GM12878 (cell line): ENCODE measurements around the gene GPATCH3. TPM values are rescaled to one million over a fixed set of nuclear protein-coding genes. Genes with fewer than 3 reads are reported as not detected.

ENCODE experiments used
- ATAC-seq: fragments of 200-7000 bp; cut with Tn5 transposase; 3 replicates; pipeline ENCODE4 v1.9.1; 2020; ENCODE audit warnings: mild to moderate bottlenecking, moderate library complexity
- BruUV-seq: library from RNA; stranded (reverse); fragments of 400-500 nt; replicated peaks from 2 replicates; lab custom pipeline; 2021; lab: Mats Ljungman, UMichigan
- CTCF ChIA-PET: fragments of 300-600 bp; sonication (Branson Sonifier 250); formaldehyde crosslinking; extraction: SDS; loops from one replicate; lab custom pipeline; 2021; ENCODE audit warnings: inconsistent platforms; lab: Yijun Ruan, JAX
- POLR2A ChIA-PET: fragments of 350-600 bp; formaldehyde crosslinking; extraction: SDS; loops from one replicate; lab custom pipeline; 2021; ENCODE audit warnings: inconsistent platforms; lab: Charles Lee
- RAD21 ChIA-PET: fragments of 300-600 bp; sonication (Branson Sonifier 250); formaldehyde crosslinking; loops from one replicate; lab custom pipeline; 2023; ENCODE audit warnings: antibody characterized with exemption; ENCODE audit not compliant: unreplicated experiment; lab: Charles Lee
- SMC1A ChIA-PET: fragments of 300-600 bp; sonication (Branson Sonifier 250); formaldehyde crosslinking; loops from one replicate; lab custom pipeline; 2023; ENCODE audit not compliant: unreplicated experiment, uncharacterized antibody; lab: Charles Lee
- DNase-seq: peaks from one replicate; pipeline ENCODE4 v3.0.0-alpha.2; 2011; ENCODE audit warnings: low read depth, low spot score
- FAIRE-seq: peaks from 3 replicates; lab custom pipeline; 2011; peaks lifted over from hg19 to GRCh38; lab: Jason Lieb, UNC
- H2AFZ ChIP-seq: 2 replicates; pipeline ENCODE4 v1.6.0; 2011; ENCODE audit warnings: low read depth, low read length, control low read depth; ENCODE audit not compliant: control insufficient read depth
- H3K27ac ChIP-seq: 2 replicates; pipeline ENCODE4 v1.5.1; 2011; ENCODE audit warnings: control low read depth; ENCODE audit not compliant: control insufficient read depth, insufficient read depth
- H3K27me3 ChIP-seq, 2 experiments: replicated peaks in 1 of 2; 2 replicates each; pipeline versions ENCODE4 v1.6.0 to v1.6.1; 2011; ENCODE audit warnings: low read length in 1 of 2; ENCODE audit not compliant: control insufficient read depth in 2 of 2, insufficient read depth in 2 of 2
- H3K36me3 ChIP-seq, 2 experiments: 2 replicates each; pipeline ENCODE4 v1.5.1; 2011; ENCODE audit warnings: low read length in 1 of 2; ENCODE audit not compliant: control insufficient read depth in 2 of 2, insufficient read depth in 2 of 2
- H3K4me1 ChIP-seq: 2 replicates; pipeline ENCODE4 v1.6.1; 2011; ENCODE audit warnings: mild to moderate bottlenecking, low read length, moderate library complexity, mixed read lengths; ENCODE audit not compliant: control insufficient read depth, insufficient read depth
- H3K4me2 ChIP-seq: 2 replicates; pipeline ENCODE4 v1.6.0; 2011; ENCODE audit warnings: control low read depth; ENCODE audit not compliant: control insufficient read depth, insufficient read depth
- H3K4me3 ChIP-seq: fragments of 200-600 bp; sonication (generic); 2 replicates; pipeline ENCODE4 v1.5.1; 2016
- H3K79me2 ChIP-seq: 2 replicates; pipeline ENCODE4 v1.6.0; 2011; ENCODE audit warnings: low read length; ENCODE audit not compliant: control insufficient read depth, insufficient read depth
- H3K9ac ChIP-seq: 2 replicates; pipeline ENCODE4 v1.8.0; 2011; ENCODE audit warnings: low read length, control low read depth, mixed read lengths; ENCODE audit not compliant: control insufficient read depth, insufficient read depth
- H3K9me3 ChIP-seq: replicated peaks from 3 replicates; pipeline ENCODE4 v1.5.1; 2011; ENCODE audit warnings: mild to moderate bottlenecking, low read length; ENCODE audit not compliant: control insufficient read depth, insufficient read depth
- H4K20me1 ChIP-seq: 2 replicates; pipeline ENCODE4 v1.6.0; 2011; ENCODE audit not compliant: control insufficient read depth, insufficient read depth
- SP1 ChIP-seq: IDR thresholded peaks from one replicate; pipeline ENCODE4 v1.6.1; 2011; ENCODE audit warnings: low read depth, low read length
- SUPT20H ChIP-seq: IDR thresholded peaks from 2 replicates; pipeline ENCODE4 v1.6.1; 2011; ENCODE audit warnings: low read depth, mild to moderate bottlenecking, low read length, moderate library complexity, borderline replicate concordance; ENCODE audit not compliant: control insufficient read depth
- WGBS: methylation state at CpG from one replicate; pipeline ENCODE4 v1.1.6; 2016; ENCODE audit warnings: low lambda C conversion rate; ENCODE audit not compliant: insufficient replicate concordance, insufficient coverage; ENCODE audit errors: missing lambda C conversion rate; 5-methylcytosine and 5-hydroxymethylcytosine counted together
- in situ Hi-C: fragments of 300-500 bp; cut with MboI; formaldehyde crosslinking; loops from 9 replicates; pipeline ENCODE4 v1.14.3; 2018; ENCODE audit warnings: mixed read lengths
- intact Hi-C: fragments of 100-400 bp; cut with micrococcal nuclease; formaldehyde crosslinking; loops from one replicate; pipeline ENCODE4 v1.14.2; 2022; ENCODE audit not compliant: unreplicated experiment
- polyA plus RNA-seq, 11 experiments: library from polyadenylated mRNA; depleted of rRNA in 4 of 11; unstranded in 6 of 11; stranded (reverse) in 5 of 11; fragments of >200 nt; fragmentation: Nextera tagmentation in 4 of 11; fragmentation: Illumina TruSeq in 1 of 11; extraction: Ambion mirVana in 4 of 11; extraction: Trizol in 1 of 11; gene quantifications; 1 replicate in 1 of 11; 2 replicates in 10 of 11; pipeline versions ENCODE4 v1.2.1 to v1.2.3, GENCODE V29; 2011 to 2016; ENCODE audit warnings: inconsistent platforms in 2 of 11, missing spikeins in 2 of 11, low read depth in 1 of 11
- total RNA-seq, 4 experiments: library from RNA; depleted of rRNA in 3 of 4; stranded (reverse); fragments of >200 nt in 3 of 4; fragmentation: Illumina TruSeq in 1 of 4; extraction: Trizol in 1 of 4; gene quantifications; 2 replicates each; pipeline versions ENCODE4 v1.2.1 to v1.2.3, GENCODE V29; 2013 to 2021
- TF ChIP-seq, protein P1 (sequence below): IDR thresholded peaks from 2 replicates; pipeline ENCODE4 v1.6.1; 2012; ENCODE audit warnings: low read length, inconsistent platforms
- TF ChIP-seq, protein P2 (sequence below): fragments of 150-350 bp; IDR thresholded peaks from 2 replicates; pipeline ENCODE4 v1.6.1; 2014; ENCODE audit warnings: mild to moderate bottlenecking, low read depth, low read length

Gene GPATCH3
- total and polyA plus RNA-seq, 10 of the 15 experiments (the other 5 are each of a cell fraction or from before 2014, with no cell fraction given), result 0.56 to 13.4 (median 8.7) TPM

DNA sequence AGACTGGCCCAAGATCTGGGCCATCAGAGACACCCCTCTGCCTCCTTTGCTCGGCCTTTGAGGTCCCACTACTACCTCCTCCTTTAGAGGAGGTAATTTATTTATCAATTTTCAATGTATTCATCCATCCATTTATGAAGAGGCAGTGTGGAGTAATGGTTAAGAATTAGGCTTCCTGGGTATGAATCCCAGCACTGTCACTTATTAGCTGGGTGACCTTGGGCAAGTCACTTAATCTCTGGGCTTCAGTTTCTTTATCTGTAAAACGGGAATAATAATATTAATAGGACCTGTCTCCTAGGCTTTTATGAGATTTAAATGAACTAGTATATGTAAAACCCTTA lies 11.9 kb upstream of the GPATCH3 start:
- ChIA-PET SMC1A (no interaction called here), RAD21 (no interaction called here), POLR2A (no interaction called here), CTCF (no interaction called here)
- no peak overlapping the region for H3K27ac ChIP-seq
- intact Hi-C loops, result no loop called here
- H3K9me3 ChIP-seq, result no peaks in the 10 kb centered on the region
- FAIRE-seq, result no peak
- no peak for ATAC-seq
- H3K79me2 ChIP-seq, result no peaks in the 10 kb centered on the region
- in situ Hi-C loops, result no loop called here
- 0% methylated on average over 2 of the region's 2 CpGs for WGBS
- H3K9ac ChIP-seq, result no peak overlapping the region
- no peak overlapping the region for H2AFZ ChIP-seq
- H4K20me1 ChIP-seq, result no peaks in the 10 kb centered on the region
- BruUV-seq, result no TSS peak
- no peaks in the 10 kb centered on the region for H3K36me3 ChIP-seq
- no peaks in the 10 kb centered on the region; a peak in 1 of 4 replicates for H3K27me3 ChIP-seq
- no peak for DNase-seq
- no peak overlapping the region for H3K4me2 ChIP-seq
- no peaks in the 10 kb centered on the region for H3K4me1 ChIP-seq
- H3K4me3 ChIP-seq, result no peak overlapping the region
- no peak for TF ChIP-seq SP1
- TF ChIP-seq, protein P1, sequence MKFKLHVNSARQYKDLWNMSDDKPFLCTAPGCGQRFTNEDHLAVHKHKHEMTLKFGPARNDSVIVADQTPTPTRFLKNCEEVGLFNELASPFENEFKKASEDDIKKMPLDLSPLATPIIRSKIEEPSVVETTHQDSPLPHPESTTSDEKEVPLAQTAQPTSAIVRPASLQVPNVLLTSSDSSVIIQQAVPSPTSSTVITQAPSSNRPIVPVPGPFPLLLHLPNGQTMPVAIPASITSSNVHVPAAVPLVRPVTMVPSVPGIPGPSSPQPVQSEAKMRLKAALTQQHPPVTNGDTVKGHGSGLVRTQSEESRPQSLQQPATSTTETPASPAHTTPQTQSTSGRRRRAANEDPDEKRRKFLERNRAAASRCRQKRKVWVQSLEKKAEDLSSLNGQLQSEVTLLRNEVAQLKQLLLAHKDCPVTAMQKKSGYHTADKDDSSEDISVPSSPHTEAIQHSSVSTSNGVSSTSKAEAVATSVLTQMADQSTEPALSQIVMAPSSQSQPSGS, result no peak
- TF ChIP-seq SUPT20H, result no peak
- TF ChIP-seq, protein P2, sequence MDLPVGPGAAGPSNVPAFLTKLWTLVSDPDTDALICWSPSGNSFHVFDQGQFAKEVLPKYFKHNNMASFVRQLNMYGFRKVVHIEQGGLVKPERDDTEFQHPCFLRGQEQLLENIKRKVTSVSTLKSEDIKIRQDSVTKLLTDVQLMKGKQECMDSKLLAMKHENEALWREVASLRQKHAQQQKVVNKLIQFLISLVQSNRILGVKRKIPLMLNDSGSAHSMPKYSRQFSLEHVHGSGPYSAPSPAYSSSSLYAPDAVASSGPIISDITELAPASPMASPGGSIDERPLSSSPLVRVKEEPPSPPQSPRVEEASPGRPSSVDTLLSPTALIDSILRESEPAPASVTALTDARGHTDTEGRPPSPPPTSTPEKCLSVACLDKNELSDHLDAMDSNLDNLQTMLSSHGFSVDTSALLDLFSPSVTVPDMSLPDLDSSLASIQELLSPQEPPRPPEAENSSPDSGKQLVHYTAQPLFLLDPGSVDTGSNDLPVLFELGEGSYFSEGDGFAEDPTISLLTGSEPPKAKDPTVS, result no peak
